Measurements from ENCODE around the gene CUX1.
"Not testable (repeated sequence)": the region's sequence is repeated elsewhere in the genome, so short reads cannot be mapped to it uniquely, and the experiment has no call there.

Gene CUX1

GRCh38 chr7:102019461-102019860, 202.0 kb downstream of the CUX1 start:
- FAIRE-seq: no peak

- no peak for FAIRE-seq
Measured at GRCh38 chr7:102021841-102022618, 204.6 kb downstream of the CUX1 start.

- FAIRE-seq: no peak
Measured at GRCh38 chr7:102024005-102024768, 206.8 kb downstream of the CUX1 start.

- FAIRE-seq: no peak
Measured at GRCh38 chr7:102024769-102025391, 207.5 kb downstream of the CUX1 start.

- not testable (repeated sequence) for FAIRE-seq
Measured at GRCh38 chr7:102025777-102026176, 208.4 kb downstream of the CUX1 start.

- FAIRE-seq: no peak
Measured at GRCh38 chr7:102028206-102028826, 210.9 kb downstream of the CUX1 start.

- FAIRE-seq: no peak
Measured at GRCh38 chr7:102029616-102030015, 212.2 kb downstream of the CUX1 start.

- no peak for FAIRE-seq
Measured at GRCh38 chr7:102030696-102031095, 213.3 kb downstream of the CUX1 start.

GRCh38 chr7:102036958-102037357, 219.5 kb downstream of the CUX1 start:
- no peak for FAIRE-seq

- FAIRE-seq: no peak
Measured at GRCh38 chr7:102039706-102040105, 222.3 kb downstream of the CUX1 start.

GRCh38 chr7:102040569-102040968, 223.1 kb downstream of the CUX1 start:
- FAIRE-seq: no peak

- no peak for FAIRE-seq
Measured at GRCh38 chr7:102042016-102042656, 224.7 kb downstream of the CUX1 start.

- FAIRE-seq: not testable (repeated sequence)
Measured at GRCh38 chr7:102042796-102043195, 225.4 kb downstream of the CUX1 start.

GRCh38 chr7:102044641-102044983, 227.2 kb downstream of the CUX1 start:
- FAIRE-seq: no peak

- peak; percentile 70 for FAIRE-seq
Measured at GRCh38 chr7:102044984-102045673, 227.7 kb downstream of the CUX1 start.

- no peak for FAIRE-seq
Measured at GRCh38 chr7:102045681-102046372, 228.4 kb downstream of the CUX1 start.

GRCh38 chr7:102046373-102047117, 229.1 kb downstream of the CUX1 start:
- no peak for FAIRE-seq

GRCh38 chr7:102047167-102047566, 229.7 kb downstream of the CUX1 start:
- FAIRE-seq: no peak

- no peak for FAIRE-seq
Measured at GRCh38 chr7:102049765-102050164, 232.3 kb downstream of the CUX1 start.

GRCh38 chr7:102050864-102051460, 233.5 kb downstream of the CUX1 start:
- FAIRE-seq: no peak
